Measurements from ENCODE around the gene IL6ST. TPM values are rescaled to one million over a fixed set of nuclear protein-coding genes. Genes with fewer than 3 reads are reported as not detected.

Gene IL6ST
- total and polyA plus RNA-seq, 9 donors, result 45.9 to 406 (median 169) TPM

- TF ChIP-seq POLR2A (IDR thresholded peaks at IDR 0.05) (no peak), CTCF (IDR thresholded peaks at IDR 0.05) (no peak), EP300 (IDR thresholded peaks at IDR 0.05) (no peak)
- intact Hi-C loops (cut with DNase I), result no loop called here
- no peaks in the 10 kb centered on the region for H3K36me3 ChIP-seq
Observed at GRCh38 chr5:55905251-55905650, 89.5 kb downstream of the IL6ST start.

GRCh38 chr5:55904152-55904551 lies 90.6 kb downstream of the IL6ST start:
- H3K27ac ChIP-seq, result no peak overlapping the region
- H3K36me3 ChIP-seq, result no peaks in the 10 kb centered on the region
- DNase-seq, result no peak
- no peak overlapping the region for H3K4me3 ChIP-seq
- TF ChIP-seq EP300 (IDR thresholded peaks at IDR 0.05) (no peak), POLR2A (IDR thresholded peaks at IDR 0.05) (no peak), CTCF (IDR thresholded peaks at IDR 0.05) (no peak)
- no peaks in the 10 kb centered on the region for H3K27me3 ChIP-seq
- no peaks in the 10 kb centered on the region for H3K9me3 ChIP-seq
- intact Hi-C loops (cut with DNase I), result no loop called here
- no peaks in the 10 kb centered on the region for H3K4me1 ChIP-seq (ENCODE audit: insufficient read depth)
- WGBS, 3 donors, result 94 to 98% (median 96%) methylated on average over 3 of the region's 3 CpGs

More at GRCh38 chr5:55905251-55905650, 89.5 kb downstream of the IL6ST start:
- DNase-seq, result no peak
- Histone ChIP-seq H3K27me3 (no peaks in the 10 kb centered on the region), H3K4me3 (no peak overlapping the region), H3K9me3 (no peaks in the 10 kb centered on the region), H3K4me1 (ENCODE audit: insufficient read depth) (no peaks in the 10 kb centered on the region), H3K27ac (no peak overlapping the region)
- 72 to 84% (median 77%) methylated on average over 4 of the region's 4 CpGs for WGBS, 3 donors

- WGBS, 3 donors, result 90 to 95% (median 92%) methylated on average over 19 of the region's 19 CpGs
- no peak for DNase-seq
- intact Hi-C loops (cut with DNase I), result no loop called here
Observed at GRCh38 chr5:55903121-55903701, 91.6 kb downstream of the IL6ST start.

GRCh38 chr5:55902696-55903095 lies 92.1 kb downstream of the IL6ST start:
- Histone ChIP-seq H3K4me1 (ENCODE audit: insufficient read depth) (peaks cover 4% of the 10 kb centered on the region), H3K27me3 (no peaks in the 10 kb centered on the region), H3K4me3 (no peak overlapping the region), H3K36me3 (no peaks in the 10 kb centered on the region), H3K27ac (no peak overlapping the region), H3K9me3 (no peaks in the 10 kb centered on the region)
- no peak for DNase-seq
- intact Hi-C loops (cut with DNase I), result no loop called here
- 82 to 91% (median 89%) methylated on average over 5 of the region's 5 CpGs for WGBS, 3 donors
- TF ChIP-seq POLR2A (IDR thresholded peaks at IDR 0.05) (no peak), CTCF (IDR thresholded peaks at IDR 0.05) (no peak), EP300 (IDR thresholded peaks at IDR 0.05) (no peak)

More at GRCh38 chr5:55903121-55903701, 91.6 kb downstream of the IL6ST start:
- no peaks in the 10 kb centered on the region for H3K36me3 ChIP-seq
- no peaks in the 10 kb centered on the region for H3K27me3 ChIP-seq
- H3K4me1 ChIP-seq (ENCODE audit: insufficient read depth), result no peaks in the 10 kb centered on the region
- H3K9me3 ChIP-seq, result no peaks in the 10 kb centered on the region
- no peak overlapping the region for H3K4me3 ChIP-seq
- H3K27ac ChIP-seq, result no peak overlapping the region
- TF ChIP-seq CTCF (IDR thresholded peaks at IDR 0.05), result no peak
- TF ChIP-seq EP300 (IDR thresholded peaks at IDR 0.05), result no peak
- no peak for TF ChIP-seq POLR2A (IDR thresholded peaks at IDR 0.05)
